Right lobe of liver (tissue), 6 donors: Measurements from ENCODE around the gene TRIM56. TPM values are rescaled to one million over a fixed set of nuclear protein-coding genes. Genes with fewer than 3 reads are reported as not detected.
A peak's percentile ranks its signal among the peaks of the same experiment; 100 is the strongest.

Experiments
- ATAC-seq, 4 donors: fragments of 200-7000 bp; cut with Tn5 transposase; one replicate each; pipeline ENCODE4 v1.9.1; 2020; ENCODE audit warnings: mild to moderate bottlenecking in 4 of 4, moderate library complexity in 4 of 4
- DNase-seq, 3 donors: peaks; one replicate each; pipeline ENCODE4 v3.0.0-alpha.2; 2020
- H3K27ac ChIP-seq, 3 donors: fragments of 200-600 bp; one replicate each; pipeline ENCODE4 v1.8.0; 2022
- H3K27me3 ChIP-seq, 2 donors: fragments of 200-600 bp; one replicate each; pipeline ENCODE4 v1.8.0; 2022
- H3K36me3 ChIP-seq, 4 donors: fragments of 200-600 bp; sonication (generic) in 1 of 4; one replicate each; pipeline versions ENCODE4 v1.5.1 to v1.8.0; 2017 to 2022; ENCODE audit warnings: control low read depth in 1 of 4
- H3K4me1 ChIP-seq, 4 donors: fragments of 200-600 bp; sonication (generic) in 1 of 4; one replicate each; pipeline versions ENCODE4 v1.5.1 to v1.8.0; 2017 to 2022; ENCODE audit warnings: control low read depth in 1 of 4
- H3K4me3 ChIP-seq, 3 donors: fragments of 200-600 bp; one replicate each; pipeline ENCODE4 v1.8.0; 2022
- H3K9me3 ChIP-seq, 4 donors: fragments of 200-600 bp; sonication (generic) in 1 of 4; one replicate each; pipeline versions ENCODE4 v1.5.1 to v1.8.0; 2017 to 2022; ENCODE audit warnings: control low read depth in 1 of 4
- POLR2A ChIP-seq: fragments of 450-650 bp; IDR thresholded peaks from one replicate; pipeline ENCODE4 v1.6.1; 2017; ENCODE audit warnings: antibody characterized with exemption, mild to moderate bottlenecking
- WGBS: methylation state at CpG from one replicate; pipeline ENCODE4 v1.1.6; 2018; ENCODE audit warnings: low coverage, low lambda C conversion rate; ENCODE audit not compliant: insufficient coverage; ENCODE audit errors: missing lambda C conversion rate; 5-methylcytosine and 5-hydroxymethylcytosine counted together
- intact Hi-C, 2 donors: fragments of 100-400 bp; cut with DNase I; formaldehyde crosslinking; loops; one replicate each; pipeline versions ENCODE4 v1.11.2 to v1.14.1; 2022
- total RNA-seq, 6 experiments: library from RNA; depleted of rRNA in 2 of 6; stranded (reverse); fragments of >200 nt in 2 of 6; fragmentation: NEBNext Ultra II Directional in 3 of 6; extraction: Animal tissue kit (Norgen Biotek cat#: 25700) in 3 of 6; gene quantifications; one replicate each; pipeline versions ENCODE4 v1.1.0 to v1.2.4, GENCODE V29; 2016 to 2023
- TF ChIP-seq, protein P1 (sequence below), 4 donors: fragments of 200-600 bp in 3 of 4; fragments of 450-650 bp in 1 of 4; IDR thresholded peaks; one replicate each; pipeline versions ENCODE4 v1.5.1 to v1.8.0; 2016 to 2022; ENCODE audit warnings: antibody characterized with exemption in 4 of 4, mild to moderate bottlenecking in 2 of 4
- donor health status: DM: no; HTN: yes; CAD: no.
- donor health status: DM: no; HTN: no; CAD: no.
- donor health status: DM: no; HTN: no; CAD: no.
- donor health status: DM: no; HTN: yes; CAD: no.
- donor health status: DM: no; HTN: yes; CAD: no.

Gene TRIM56
- total RNA-seq, 6 experiments from 2014 or later, result 9.2 to 19.7 (median 17.6) TPM

- peaks cover 0 to 57% (median 26%) of the 10 kb centered on the region in 4 donors for H3K4me1 ChIP-seq
These were observed 37.8 kb downstream of the TRIM56 start for GRCh38 chr7:101122933-101123702.

DNA sequence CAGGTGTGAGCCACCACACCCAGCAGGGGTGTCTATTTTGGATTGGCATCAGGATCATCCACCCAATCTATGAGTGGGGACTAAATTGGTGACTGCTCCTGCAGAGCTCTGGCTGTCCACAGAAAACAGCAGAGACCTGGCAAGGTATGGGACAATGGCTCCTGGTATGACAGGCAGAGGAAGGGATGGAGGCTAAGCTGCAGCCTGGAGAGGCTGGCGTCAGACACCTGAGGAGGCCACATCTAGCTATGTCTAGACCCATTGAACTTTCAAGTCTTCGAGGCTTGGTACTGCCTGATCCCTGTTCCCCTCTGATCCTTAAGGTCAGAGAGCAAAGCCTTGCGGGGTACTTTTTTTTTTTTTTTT lies 38.4 kb downstream of the TRIM56 start:
- intact Hi-C loops, result no loop called here
- TF ChIP-seq POLR2A, result no peak
- TF ChIP-seq, protein P1, sequence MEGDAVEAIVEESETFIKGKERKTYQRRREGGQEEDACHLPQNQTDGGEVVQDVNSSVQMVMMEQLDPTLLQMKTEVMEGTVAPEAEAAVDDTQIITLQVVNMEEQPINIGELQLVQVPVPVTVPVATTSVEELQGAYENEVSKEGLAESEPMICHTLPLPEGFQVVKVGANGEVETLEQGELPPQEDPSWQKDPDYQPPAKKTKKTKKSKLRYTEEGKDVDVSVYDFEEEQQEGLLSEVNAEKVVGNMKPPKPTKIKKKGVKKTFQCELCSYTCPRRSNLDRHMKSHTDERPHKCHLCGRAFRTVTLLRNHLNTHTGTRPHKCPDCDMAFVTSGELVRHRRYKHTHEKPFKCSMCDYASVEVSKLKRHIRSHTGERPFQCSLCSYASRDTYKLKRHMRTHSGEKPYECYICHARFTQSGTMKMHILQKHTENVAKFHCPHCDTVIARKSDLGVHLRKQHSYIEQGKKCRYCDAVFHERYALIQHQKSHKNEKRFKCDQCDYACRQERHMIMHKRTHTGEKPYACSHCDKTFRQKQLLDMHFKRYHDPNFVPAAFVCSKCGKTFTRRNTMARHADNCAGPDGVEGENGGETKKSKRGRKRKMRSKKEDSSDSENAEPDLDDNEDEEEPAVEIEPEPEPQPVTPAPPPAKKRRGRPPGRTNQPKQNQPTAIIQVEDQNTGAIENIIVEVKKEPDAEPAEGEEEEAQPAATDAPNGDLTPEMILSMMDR (IDR thresholded peaks at IDR 0.05), result no peak

More at GRCh38 chr7:101122933-101123702, 37.8 kb downstream of the TRIM56 start:
- no peak for ATAC-seq
- H3K27me3 ChIP-seq, result no peaks in the 10 kb centered on the region
- H3K36me3 ChIP-seq, result no peaks in the 10 kb centered on the region
- H3K4me3 ChIP-seq, result peak overlapping the region in 1 of 3 donors; percentile 5
- DNase-seq, result no peak
- no peak for TF ChIP-seq POLR2A
- TF ChIP-seq, protein P1 (IDR thresholded peaks at IDR 0.05), result no peak
- intact Hi-C loops, result no loop called here
- no peaks in the 10 kb centered on the region for H3K9me3 ChIP-seq
- WGBS, result 66% methylated on average over 6 of the region's 11 CpGs
- H3K27ac ChIP-seq, result peak overlapping the region; percentile 84 to 95 (median 84)

DNA sequence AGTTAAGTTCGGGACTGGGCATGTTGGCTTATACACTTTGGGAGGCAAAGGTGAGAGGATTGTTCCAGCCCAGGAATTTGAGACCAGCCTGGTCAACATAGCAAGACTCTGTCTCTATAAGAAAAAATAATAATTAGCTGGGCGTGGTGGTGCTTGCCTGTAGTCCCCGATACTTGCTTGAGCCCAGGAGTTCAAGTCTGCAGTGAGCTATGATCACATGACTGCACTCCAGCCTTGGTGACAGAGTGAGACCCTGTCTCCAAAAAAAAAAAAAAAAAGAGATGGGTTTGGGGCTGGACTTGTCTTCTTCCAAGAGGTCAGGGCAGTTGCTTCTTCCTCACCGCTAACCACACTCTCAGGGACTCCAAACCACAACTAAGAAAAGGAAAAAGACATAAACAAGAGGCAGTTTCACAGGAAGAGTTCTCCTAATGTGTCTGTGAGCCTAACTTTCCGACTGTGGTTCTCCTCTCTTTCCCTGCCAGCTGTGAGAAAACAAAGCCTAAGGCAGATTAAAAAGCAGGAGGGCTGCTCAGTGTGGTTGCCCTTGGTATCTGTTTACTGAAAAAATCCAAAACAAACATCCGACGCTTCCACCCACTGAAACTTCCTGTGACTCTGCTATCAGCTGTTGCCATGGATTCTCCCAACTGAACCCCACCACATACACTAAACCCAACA lies 39.2 kb downstream of the TRIM56 start:
- TF ChIP-seq, protein P1 (IDR thresholded peaks at IDR 0.05), result no peak
- peak; percentile 78 for TF ChIP-seq POLR2A
- no peaks in the 10 kb centered on the region for H3K36me3 ChIP-seq
- no peaks in the 10 kb centered on the region for H3K9me3 ChIP-seq
- intact Hi-C loops, result no loop called here
- no peaks in the 10 kb centered on the region for H3K27me3 ChIP-seq
- peak in 1 of 3 donors; percentile 58 for DNase-seq
- WGBS, result 9% methylated on average over 7 of the region's 7 CpGs
- peaks cover 0 to 61% (median 27%) of the 10 kb centered on the region in 4 donors for H3K4me1 ChIP-seq
- no peak overlapping the region for H3K4me3 ChIP-seq
- peak overlapping the region; percentile 84 to 95 (median 84) for H3K27ac ChIP-seq
- peak; percentile 17 to 42 (median 34) for ATAC-seq

More for the DNA sequence above, 38.4 kb downstream of the TRIM56 start:
- Histone ChIP-seq H3K9me3 (no peaks in the 10 kb centered on the region), H3K4me1 (peaks cover 0 to 61% (median 27%) of the 10 kb centered on the region in 4 donors), H3K27ac (peak overlapping the region; percentile 84 to 95 (median 84)), H3K27me3 (no peaks in the 10 kb centered on the region), H3K4me3 (no peak overlapping the region), H3K36me3 (no peaks in the 10 kb centered on the region)
- ATAC-seq (no peak), DNase-seq (no peak)
- 44% methylated on average over 2 of the region's 3 CpGs for whole genome bisulfite sequencing

DNA sequence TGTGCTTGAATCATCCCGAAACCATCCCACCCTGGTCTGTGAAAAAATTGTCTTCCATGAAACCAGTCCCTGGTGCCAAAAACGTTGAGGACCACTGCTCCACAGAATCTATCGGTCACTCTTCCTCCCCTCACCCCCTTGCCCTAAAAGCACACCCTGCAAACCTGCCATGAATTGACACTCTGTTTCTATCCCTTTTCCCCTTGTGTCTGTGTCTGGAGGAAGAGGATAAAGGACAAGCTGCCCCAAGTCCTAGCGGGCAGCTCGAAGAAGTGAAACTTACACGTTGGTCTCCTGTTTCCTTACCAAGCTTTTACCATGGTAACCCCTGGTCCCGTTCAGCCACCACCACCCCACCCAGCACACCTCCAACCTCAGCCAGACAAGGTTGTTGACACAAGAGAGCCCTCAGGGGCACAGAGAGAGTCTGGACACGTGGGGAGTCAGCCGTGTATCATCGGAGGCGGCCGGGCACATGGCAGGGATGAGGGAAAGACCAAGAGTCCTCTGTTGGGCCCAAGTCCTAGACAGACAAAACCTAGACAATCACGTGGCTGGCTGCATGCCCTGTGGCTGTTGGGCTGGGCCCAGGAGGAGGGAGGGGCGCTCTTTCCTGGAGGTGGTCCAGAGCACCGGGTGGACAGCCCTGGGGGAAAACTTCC lies 40.8 kb downstream of the TRIM56 start:
- Histone ChIP-seq H3K36me3 (peaks cover 0 to 8% (median 3%) of the 10 kb centered on the region in 4 donors), H3K4me3 (peak overlapping the region in 1 of 3 donors; percentile 9), H3K4me1 (peaks cover 0 to 61% (median 28%) of the 10 kb centered on the region in 4 donors), H3K9me3 (no peaks in the 10 kb centered on the region), H3K27me3 (no peaks in the 10 kb centered on the region), H3K27ac (peak overlapping the region; percentile 84 to 95 (median 84))
- ATAC-seq (peak; percentile 32 to 74 (median 62)), DNase-seq (peak; percentile 92 to 96 (median 95))
- TF ChIP-seq, protein P1 (IDR thresholded peaks at IDR 0.05), result peak in 1 of 4 donors; percentile 2
- peak; percentile 32 for TF ChIP-seq POLR2A
- intact Hi-C loops, result no loop called here
- WGBS, result 13% methylated on average over 15 of the region's 15 CpGs
